Measurements from ENCODE around the gene BRPF3. TPM values are rescaled to one million over a fixed set of nuclear protein-coding genes. Genes with fewer than 3 reads are reported as not detected.

Gene BRPF3
- total RNA-seq, 1 donor from 2014 or later, result 12.5 TPM

DNA sequence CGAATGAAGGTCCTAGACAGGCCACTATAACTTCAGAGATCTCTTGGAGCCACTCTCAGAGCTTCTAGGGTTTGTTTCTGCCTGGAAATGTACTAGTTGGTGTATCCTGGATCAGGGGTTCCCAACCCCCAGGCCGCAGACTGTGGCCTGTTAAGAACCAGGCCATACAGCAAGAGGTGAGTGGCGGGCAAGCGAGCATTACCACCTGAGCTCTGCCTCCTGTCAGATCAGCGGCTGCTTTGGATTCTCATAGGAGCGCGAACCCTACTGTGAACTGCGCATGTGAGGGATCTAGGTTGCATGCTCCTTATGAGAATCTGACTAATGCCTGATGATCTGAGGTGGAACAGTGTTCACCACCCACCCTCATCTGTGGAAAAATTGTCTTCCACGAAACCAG is 2.4 kb downstream of the BRPF3 start:
- Histone ChIP-seq H3K36me3 (ENCODE audit: control insufficient read depth in 3 of 3, insufficient read depth in 3 of 3, low read length in 3 of 3) (peaks cover 17 to 31% (median 31%) of the 10 kb centered on the region in 3 donors), H3K27ac (ENCODE audit: low read depth, low read length) (no peak overlapping the region), H3K9ac (ENCODE audit: low read depth in 1 of 3, low read length in 3 of 3) (no peak overlapping the region), H3K4me3 (ENCODE audit: low read length in 3 of 3) (no peak overlapping the region), H3K9me3 (ENCODE audit: control insufficient read depth in 3 of 3, low read length in 3 of 3) (no peaks in the 10 kb centered on the region), H3K27me3 (ENCODE audit: control insufficient read depth in 3 of 3, insufficient read depth in 3 of 3, low read length in 3 of 3) (no peaks in the 10 kb centered on the region), H3K4me1 (ENCODE audit: control insufficient read depth in 3 of 3, insufficient read depth in 3 of 3, low read length in 3 of 3) (peaks cover 12 to 16% (median 13%) of the 10 kb centered on the region in 3 donors)

DNA sequence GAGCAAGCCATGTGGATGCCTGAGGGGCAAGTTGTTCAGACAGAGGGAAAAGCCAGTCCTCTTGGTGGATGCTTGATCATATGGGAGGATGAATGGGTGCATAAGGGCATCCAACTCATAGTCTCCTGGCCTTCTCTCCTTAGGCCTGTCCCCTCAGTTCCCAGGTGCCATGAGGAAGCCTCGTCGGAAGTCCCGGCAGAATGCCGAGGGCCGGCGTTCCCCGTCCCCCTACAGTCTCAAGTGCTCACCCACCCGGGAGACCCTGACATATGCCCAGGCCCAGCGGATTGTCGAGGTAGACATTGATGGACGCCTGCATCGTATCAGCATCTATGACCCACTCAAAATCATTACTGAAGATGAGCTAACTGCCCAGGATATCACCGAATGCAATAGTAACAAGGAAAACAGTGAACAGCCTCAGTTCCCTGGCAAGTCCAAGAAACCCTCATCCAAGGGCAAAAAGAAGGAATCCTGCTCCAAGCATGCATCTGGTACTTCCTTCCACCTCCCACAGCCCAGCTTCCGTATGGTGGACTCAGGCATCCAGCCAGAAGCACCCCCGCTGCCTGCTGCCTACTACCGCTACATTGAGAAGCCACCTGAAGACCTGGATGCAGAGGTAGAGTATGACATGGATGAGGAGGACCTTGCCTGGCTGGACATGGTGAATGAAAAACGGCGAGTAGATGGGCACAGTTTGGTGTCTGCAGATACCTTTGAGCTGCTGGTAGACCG is 3.8 kb downstream of the BRPF3 start:
- H3K27me3 ChIP-seq (ENCODE audit: control insufficient read depth in 3 of 3, insufficient read depth in 3 of 3, low read length in 3 of 3), result no peaks in the 10 kb centered on the region
- H3K4me1 ChIP-seq (ENCODE audit: control insufficient read depth in 3 of 3, insufficient read depth in 3 of 3, low read length in 3 of 3), result peaks cover 12 to 16% (median 13%) of the 10 kb centered on the region in 3 donors
- H3K4me3 ChIP-seq (ENCODE audit: low read length in 3 of 3), result no peak overlapping the region
- no peaks in the 10 kb centered on the region for H3K9me3 ChIP-seq (ENCODE audit: control insufficient read depth in 3 of 3, low read length in 3 of 3)
- no peak overlapping the region for H3K9ac ChIP-seq (ENCODE audit: low read depth in 1 of 3, low read length in 3 of 3)
- peaks cover 29 to 42% (median 38%) of the 10 kb centered on the region in 3 donors for H3K36me3 ChIP-seq (ENCODE audit: control insufficient read depth in 3 of 3, insufficient read depth in 3 of 3, low read length in 3 of 3)
- H3K27ac ChIP-seq (ENCODE audit: low read depth, low read length), result no peak overlapping the region

DNA sequence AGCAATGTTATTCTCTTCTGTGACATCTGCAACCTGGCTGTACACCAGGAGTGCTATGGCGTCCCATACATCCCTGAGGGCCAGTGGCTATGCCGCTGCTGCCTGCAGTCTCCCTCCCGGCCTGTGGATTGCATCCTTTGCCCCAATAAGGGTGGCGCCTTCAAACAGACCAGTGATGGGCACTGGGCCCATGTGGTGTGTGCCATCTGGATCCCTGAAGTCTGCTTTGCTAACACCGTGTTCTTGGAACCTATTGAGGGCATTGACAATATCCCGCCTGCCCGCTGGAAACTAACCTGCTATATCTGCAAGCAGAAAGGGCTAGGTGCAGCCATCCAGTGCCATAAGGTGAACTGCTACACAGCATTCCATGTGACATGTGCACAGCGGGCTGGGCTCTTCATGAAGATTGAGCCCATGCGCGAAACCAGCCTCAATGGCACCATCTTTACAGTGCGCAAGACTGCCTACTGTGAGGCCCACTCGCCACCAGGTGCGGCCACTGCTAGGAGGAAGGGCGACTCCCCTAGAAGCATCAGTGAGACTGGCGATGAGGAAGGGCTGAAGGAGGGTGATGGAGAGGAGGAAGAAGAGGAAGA is 4.6 kb downstream of the BRPF3 start:
- no peak overlapping the region for H3K9ac ChIP-seq (ENCODE audit: low read depth in 1 of 3, low read length in 3 of 3)
- H3K36me3 ChIP-seq (ENCODE audit: control insufficient read depth in 3 of 3, insufficient read depth in 3 of 3, low read length in 3 of 3), result peaks cover 30 to 48% (median 46%) of the 10 kb centered on the region in 3 donors
- H3K4me3 ChIP-seq (ENCODE audit: low read length in 3 of 3), result no peak overlapping the region
- H3K27me3 ChIP-seq (ENCODE audit: control insufficient read depth in 3 of 3, insufficient read depth in 3 of 3, low read length in 3 of 3), result no peaks in the 10 kb centered on the region
- H3K27ac ChIP-seq (ENCODE audit: low read depth, low read length), result no peak overlapping the region
- H3K4me1 ChIP-seq (ENCODE audit: control insufficient read depth in 3 of 3, insufficient read depth in 3 of 3, low read length in 3 of 3), result peaks cover 7 to 11% (median 10%) of the 10 kb centered on the region in 3 donors
- no peaks in the 10 kb centered on the region for H3K9me3 ChIP-seq (ENCODE audit: control insufficient read depth in 3 of 3, low read length in 3 of 3)

DNA sequence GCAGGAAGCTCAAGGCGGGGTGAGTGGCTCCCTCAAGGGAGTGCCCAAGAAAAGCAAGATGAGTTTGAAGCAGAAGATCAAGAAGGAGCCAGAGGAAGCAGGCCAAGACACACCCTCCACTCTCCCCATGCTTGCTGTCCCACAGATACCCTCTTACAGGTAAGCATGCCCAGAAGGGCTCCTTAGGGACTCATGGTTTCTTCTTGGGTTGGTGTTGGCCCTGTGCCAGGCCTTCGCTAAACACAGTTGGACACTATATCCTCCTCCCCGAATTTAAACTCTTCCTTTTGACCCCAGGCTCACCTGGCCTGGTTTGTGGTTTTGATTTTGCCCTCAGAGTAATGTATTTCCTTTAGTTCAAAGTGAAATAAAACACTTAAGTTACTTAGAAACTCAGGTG is 5.1 kb downstream of the BRPF3 start:
- Histone ChIP-seq H3K27me3 (ENCODE audit: control insufficient read depth in 3 of 3, insufficient read depth in 3 of 3, low read length in 3 of 3) (no peaks in the 10 kb centered on the region), H3K9ac (ENCODE audit: low read depth in 1 of 3, low read length in 3 of 3) (no peak overlapping the region), H3K4me3 (ENCODE audit: low read length in 3 of 3) (no peak overlapping the region), H3K27ac (ENCODE audit: low read depth, low read length) (no peak overlapping the region), H3K36me3 (ENCODE audit: control insufficient read depth in 3 of 3, insufficient read depth in 3 of 3, low read length in 3 of 3) (peaks cover 30 to 53% (median 51%) of the 10 kb centered on the region in 3 donors), H3K4me1 (ENCODE audit: control insufficient read depth in 3 of 3, insufficient read depth in 3 of 3, low read length in 3 of 3) (peaks cover 7 to 10% (median 8%) of the 10 kb centered on the region in 3 donors), H3K9me3 (ENCODE audit: control insufficient read depth in 3 of 3, low read length in 3 of 3) (no peaks in the 10 kb centered on the region)

DNA sequence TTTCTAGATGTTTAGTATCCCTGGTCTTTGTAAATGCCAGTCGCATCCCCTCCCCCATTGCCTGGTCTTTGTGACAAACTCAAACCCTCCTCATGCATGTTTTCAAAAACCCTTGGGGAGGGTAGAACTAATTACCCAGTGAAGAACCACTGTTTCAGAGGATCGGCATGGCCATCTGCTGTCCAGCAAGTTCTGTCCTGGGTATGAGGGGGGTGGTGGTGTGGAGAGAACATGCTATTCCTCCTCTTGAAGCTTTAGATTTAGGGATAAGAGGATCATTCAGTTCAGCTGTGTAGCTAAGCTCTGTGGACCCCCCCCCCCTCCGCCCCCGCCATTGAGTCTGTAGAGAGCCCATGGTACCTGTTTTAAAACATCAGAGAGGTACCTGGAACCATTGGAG is 5.6 kb downstream of the BRPF3 start:
- H3K27ac ChIP-seq (ENCODE audit: low read depth, low read length), result no peak overlapping the region
- peaks cover 33 to 56% (median 54%) of the 10 kb centered on the region in 3 donors for H3K36me3 ChIP-seq (ENCODE audit: control insufficient read depth in 3 of 3, insufficient read depth in 3 of 3, low read length in 3 of 3)
- no peaks in the 10 kb centered on the region for H3K9me3 ChIP-seq (ENCODE audit: control insufficient read depth in 3 of 3, low read length in 3 of 3)
- peaks cover 7 to 10% (median 8%) of the 10 kb centered on the region in 3 donors for H3K4me1 ChIP-seq (ENCODE audit: control insufficient read depth in 3 of 3, insufficient read depth in 3 of 3, low read length in 3 of 3)
- no peaks in the 10 kb centered on the region for H3K27me3 ChIP-seq (ENCODE audit: control insufficient read depth in 3 of 3, insufficient read depth in 3 of 3, low read length in 3 of 3)
- no peak overlapping the region for H3K4me3 ChIP-seq (ENCODE audit: low read length in 3 of 3)
- no peak overlapping the region for H3K9ac ChIP-seq (ENCODE audit: low read depth in 1 of 3, low read length in 3 of 3)

DNA sequence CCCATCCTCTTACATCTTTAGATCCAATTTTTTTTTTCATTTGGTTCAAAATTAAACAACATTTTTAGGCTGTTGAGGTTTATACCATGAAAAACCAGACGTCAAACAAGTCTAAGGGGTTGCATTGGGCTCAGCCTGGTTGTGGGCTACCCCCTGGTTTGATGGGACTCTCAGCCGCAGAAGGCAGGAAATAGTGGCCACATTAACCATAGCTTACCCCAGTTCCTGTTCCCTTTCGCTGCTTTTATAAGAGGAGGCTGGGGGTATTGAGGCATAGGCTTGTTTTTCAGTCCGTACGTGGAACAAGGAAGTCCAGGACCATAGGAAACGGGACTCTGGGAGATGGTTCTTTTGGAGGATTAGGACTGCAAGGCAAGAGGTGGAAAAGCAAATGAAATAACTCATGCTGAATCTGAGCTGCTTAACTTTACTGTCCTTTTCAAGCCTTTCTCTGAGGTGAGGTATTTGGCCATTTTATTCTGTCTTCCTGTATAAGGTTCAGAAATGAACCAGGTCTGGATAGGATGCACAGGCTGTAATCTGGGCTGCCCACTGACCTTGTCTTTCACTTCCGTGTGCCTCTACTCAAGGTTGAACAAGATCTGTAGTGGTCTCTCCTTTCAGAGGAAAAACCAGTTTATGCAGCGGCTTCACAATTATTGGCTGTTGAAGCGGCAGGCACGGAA is 7.7 kb downstream of the BRPF3 start:
- H3K27me3 ChIP-seq (ENCODE audit: control insufficient read depth in 3 of 3, insufficient read depth in 3 of 3, low read length in 3 of 3), result no peaks in the 10 kb centered on the region
- no peaks in the 10 kb centered on the region for H3K9me3 ChIP-seq (ENCODE audit: control insufficient read depth in 3 of 3, low read length in 3 of 3)
- H3K27ac ChIP-seq (ENCODE audit: low read depth, low read length), result no peak overlapping the region
- no peak overlapping the region for H3K9ac ChIP-seq (ENCODE audit: low read depth in 1 of 3, low read length in 3 of 3)
- no peak overlapping the region for H3K4me3 ChIP-seq (ENCODE audit: low read length in 3 of 3)
- H3K36me3 ChIP-seq (ENCODE audit: control insufficient read depth in 3 of 3, insufficient read depth in 3 of 3, low read length in 3 of 3), result peaks cover 47 to 74% (median 72%) of the 10 kb centered on the region in 3 donors
- peaks cover 0 to 4% (median 3%) of the 10 kb centered on the region in 3 donors for H3K4me1 ChIP-seq (ENCODE audit: control insufficient read depth in 3 of 3, insufficient read depth in 3 of 3, low read length in 3 of 3)

DNA sequence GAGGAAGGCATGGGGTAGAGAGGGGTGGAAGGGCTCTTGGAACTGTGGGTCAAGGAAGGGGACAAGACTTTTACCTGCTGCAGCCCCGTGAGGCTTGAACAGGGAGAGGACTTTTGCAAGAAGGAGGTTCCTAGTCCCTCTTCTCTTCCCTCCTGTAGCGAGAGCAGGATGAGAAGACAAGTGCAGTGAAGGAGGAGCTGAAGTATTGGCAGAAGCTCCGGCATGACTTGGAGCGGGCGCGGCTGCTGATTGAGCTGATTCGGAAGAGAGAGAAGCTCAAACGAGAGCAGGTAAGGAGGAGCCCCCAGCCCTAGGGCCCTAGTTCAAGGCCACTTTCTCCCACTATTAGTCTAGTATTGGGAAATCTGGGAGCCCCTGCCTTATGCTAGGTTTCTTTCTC is 10.6 kb downstream of the BRPF3 start:
- Histone ChIP-seq H3K27me3 (ENCODE audit: control insufficient read depth in 3 of 3, insufficient read depth in 3 of 3, low read length in 3 of 3) (no peaks in the 10 kb centered on the region), H3K4me3 (ENCODE audit: low read length in 3 of 3) (no peak overlapping the region), H3K9me3 (ENCODE audit: control insufficient read depth in 3 of 3, low read length in 3 of 3) (no peaks in the 10 kb centered on the region), H3K36me3 (ENCODE audit: control insufficient read depth in 3 of 3, insufficient read depth in 3 of 3, low read length in 3 of 3) (peaks cover 59 to 87% (median 81%) of the 10 kb centered on the region in 3 donors), H3K9ac (ENCODE audit: low read depth in 1 of 3, low read length in 3 of 3) (no peak overlapping the region), H3K27ac (ENCODE audit: low read depth, low read length) (no peak overlapping the region), H3K4me1 (ENCODE audit: control insufficient read depth in 3 of 3, insufficient read depth in 3 of 3, low read length in 3 of 3) (no peaks in the 10 kb centered on the region)

DNA sequence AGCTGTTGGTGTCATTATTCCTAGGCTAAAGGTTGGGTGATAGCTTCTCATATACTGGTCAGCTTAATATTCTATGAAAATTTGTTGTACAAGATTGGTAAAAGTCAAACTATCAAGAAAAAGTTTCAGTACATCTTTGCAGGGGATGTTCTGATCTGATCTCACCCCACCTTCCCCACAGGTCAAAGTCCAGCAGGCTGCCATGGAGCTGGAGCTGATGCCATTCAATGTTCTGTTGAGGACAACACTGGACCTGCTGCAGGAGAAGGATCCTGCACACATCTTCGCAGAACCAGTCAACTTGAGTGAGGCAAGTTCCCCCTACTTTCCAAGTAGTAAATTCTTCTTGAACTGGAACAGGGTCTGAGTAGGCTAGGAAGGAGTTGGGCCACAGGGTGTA is 13.1 kb downstream of the BRPF3 start:
- Histone ChIP-seq H3K4me1 (ENCODE audit: control insufficient read depth in 3 of 3, insufficient read depth in 3 of 3, low read length in 3 of 3) (no peaks in the 10 kb centered on the region), H3K4me3 (ENCODE audit: low read length in 3 of 3) (no peak overlapping the region), H3K27me3 (ENCODE audit: control insufficient read depth in 3 of 3, insufficient read depth in 3 of 3, low read length in 3 of 3) (no peaks in the 10 kb centered on the region), H3K9ac (ENCODE audit: low read depth in 1 of 3, low read length in 3 of 3) (no peak overlapping the region), H3K36me3 (ENCODE audit: control insufficient read depth in 3 of 3, insufficient read depth in 3 of 3, low read length in 3 of 3) (peaks cover 61 to 92% (median 78%) of the 10 kb centered on the region in 3 donors), H3K27ac (ENCODE audit: low read depth, low read length) (no peak overlapping the region), H3K9me3 (ENCODE audit: control insufficient read depth in 3 of 3, low read length in 3 of 3) (no peaks in the 10 kb centered on the region)

DNA sequence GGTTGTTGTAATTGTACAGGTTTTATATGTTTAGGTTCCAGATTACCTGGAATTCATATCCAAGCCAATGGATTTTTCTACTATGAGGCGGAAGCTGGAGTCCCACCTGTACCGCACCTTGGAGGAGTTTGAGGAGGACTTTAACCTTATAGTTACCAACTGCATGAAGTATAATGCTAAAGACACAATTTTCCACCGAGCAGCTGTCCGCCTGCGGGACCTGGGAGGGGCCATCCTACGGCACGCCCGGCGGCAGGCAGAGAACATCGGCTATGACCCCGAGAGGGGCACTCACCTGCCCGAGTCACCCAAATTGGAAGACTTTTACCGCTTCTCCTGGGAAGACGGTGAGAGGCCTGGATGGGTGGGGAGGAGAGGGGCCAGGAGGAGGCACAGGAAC is 13.6 kb downstream of the BRPF3 start:
- H3K27me3 ChIP-seq (ENCODE audit: control insufficient read depth in 3 of 3, insufficient read depth in 3 of 3, low read length in 3 of 3), result no peaks in the 10 kb centered on the region
- H3K4me3 ChIP-seq (ENCODE audit: low read length in 3 of 3), result no peak overlapping the region
- peaks cover 56 to 89% (median 73%) of the 10 kb centered on the region in 3 donors for H3K36me3 ChIP-seq (ENCODE audit: control insufficient read depth in 3 of 3, insufficient read depth in 3 of 3, low read length in 3 of 3)
- no peaks in the 10 kb centered on the region for H3K4me1 ChIP-seq (ENCODE audit: control insufficient read depth in 3 of 3, insufficient read depth in 3 of 3, low read length in 3 of 3)
- H3K9ac ChIP-seq (ENCODE audit: low read depth in 1 of 3, low read length in 3 of 3), result no peak overlapping the region
- no peaks in the 10 kb centered on the region for H3K9me3 ChIP-seq (ENCODE audit: control insufficient read depth in 3 of 3, low read length in 3 of 3)
- no peak overlapping the region for H3K27ac ChIP-seq (ENCODE audit: low read depth, low read length)
